A549 (cell line): ENCODE measurements around the gene ARID1B.

Source experiments
- POLR2A ChIP-seq: IDR thresholded peaks from 2 replicates; pipeline ENCODE4 v1.6.1; 2012; ENCODE audit warnings: mild to moderate bottlenecking, low read length
- TP53 ChIP-seq: fragments of 250-450 bp; sonication (Bioruptor Pico); IDR thresholded peaks from 2 replicates; pipeline ENCODE4 v1.5.0; 2021; ENCODE audit warnings: mild to moderate bottlenecking, moderate library complexity

DNA sequence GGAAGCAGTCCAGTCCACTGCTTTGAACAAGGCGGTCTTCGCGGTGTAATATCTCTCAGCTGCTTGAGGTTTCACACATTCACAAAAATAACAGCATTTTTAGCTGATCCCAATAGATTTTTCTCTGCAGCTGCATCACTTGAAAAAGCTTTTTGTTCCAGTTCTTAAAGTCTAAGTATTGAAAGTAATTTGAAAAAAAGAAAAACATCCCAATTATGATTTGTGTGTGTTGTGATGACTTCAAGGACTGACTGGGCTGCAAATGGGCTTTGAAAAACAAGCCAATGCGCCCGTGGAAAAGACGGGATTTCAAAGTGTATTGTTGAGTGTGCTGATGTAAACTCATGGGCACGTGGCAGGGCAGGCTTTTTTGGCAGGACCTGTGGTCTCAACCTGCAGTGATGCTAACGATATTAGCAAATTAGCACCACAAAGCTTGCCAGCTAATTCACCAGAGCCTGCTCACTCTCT lies 395.1 kb downstream of the ARID1B start:
- no peak for TF ChIP-seq TP53 (CRISPR knock-in tag)
- TF ChIP-seq POLR2A = no peak
